GM19025 (cell line): ENCODE data around the gene ELF4.
A peak's percentile ranks its signal among the peaks of the same experiment; 100 is the strongest.

Experiments used
- ATAC-seq: cut with Tn5 transposase; IDR thresholded peaks from one replicate; pipeline ENCODE4 v1.9.1; 2021; ENCODE audit warnings: mild to moderate bottlenecking, low read depth, moderate library complexity; ENCODE audit not compliant: unreplicated experiment

Gene ELF4

GRCh38 chrX:130085551-130086446 is 24.5 kb downstream of the ELF4 start:
- ATAC-seq = no peak

GRCh38 chrX:130084631-130085237 is 25.6 kb downstream of the ELF4 start:
- peak; percentile 31 for ATAC-seq

- peak; percentile 15 for ATAC-seq
Observed at GRCh38 chrX:130083656-130084382, 26.5 kb downstream of the ELF4 start.

GRCh38 chrX:130083107-130083490 is 27.2 kb downstream of the ELF4 start:
- no peak for ATAC-seq

GRCh38 chrX:130082244-130083106 is 27.8 kb downstream of the ELF4 start:
- peak; percentile 50 for ATAC-seq

- no peak for ATAC-seq
Observed at GRCh38 chrX:130081421-130082045, 28.8 kb downstream of the ELF4 start.

GRCh38 chrX:130080791-130081367 is 29.4 kb downstream of the ELF4 start:
- ATAC-seq = no peak

- no peak for ATAC-seq
Observed at GRCh38 chrX:130079824-130080406, 30.4 kb downstream of the ELF4 start.

- no peak for ATAC-seq
Observed at GRCh38 chrX:130075777-130076176, 34.5 kb downstream of the ELF4 start.

- ATAC-seq = no peak
Observed at GRCh38 chrX:130072345-130072740, 38.0 kb downstream of the ELF4 start.

- ATAC-seq = no peak
Observed at GRCh38 chrX:130071611-130072344, 38.5 kb downstream of the ELF4 start.

GRCh38 chrX:130066975-130067615 is 43.2 kb downstream of the ELF4 start:
- no peak for ATAC-seq

- ATAC-seq = peak; percentile 91
Observed at GRCh38 chrX:130060122-130061069, 49.9 kb downstream of the ELF4 start.

GRCh38 chrX:130058652-130059051 is 51.6 kb downstream of the ELF4 start:
- ATAC-seq = no peak

- no peak for ATAC-seq
Observed at GRCh38 chrX:130057209-130057608, 53.1 kb downstream of the ELF4 start.

- ATAC-seq = no peak
Observed at GRCh38 chrX:130055899-130056298, 54.4 kb downstream of the ELF4 start.

GRCh38 chrX:130055103-130055502 is 55.2 kb downstream of the ELF4 start:
- ATAC-seq = no peak
